MM.1S (cell line): ENCODE measurements around the gene UGT2A1.

Experiments used
- DNase-seq: peaks from one replicate; pipeline ENCODE4 v3.0.0-alpha.2; 2015
- H2AFZ ChIP-seq: fragments of 300-600 bp; sonication (generic); 2 replicates; pipeline ENCODE4 v1.6.0; 2016; ENCODE audit warnings: antibody characterized with exemption, low read length
- H3F3A ChIP-seq: fragments of 300-600 bp; sonication (generic); 2 replicates; pipeline ENCODE4 v1.6.1; 2016; ENCODE audit warnings: mild to moderate bottlenecking, antibody characterized with exemption, low read length, moderate library complexity, mixed read lengths; ENCODE audit not compliant: insufficient read depth
- H3K27ac ChIP-seq: fragments of 300-600 bp; sonication (generic); 2 replicates; pipeline ENCODE4 v1.5.1; 2016; ENCODE audit warnings: mild to moderate bottlenecking, low read length
- H3K27me3 ChIP-seq: fragments of 300-600 bp; sonication (generic); replicated peaks from 2 replicates; pipeline ENCODE4 v1.6.0; 2016; ENCODE audit warnings: low read length; ENCODE audit not compliant: insufficient read depth
- H3K36me3 ChIP-seq: fragments of 300-600 bp; sonication (generic); replicated peaks from 2 replicates; pipeline ENCODE4 v1.6.1; 2016; ENCODE audit warnings: mild to moderate bottlenecking, low read length, mixed read lengths; ENCODE audit not compliant: insufficient read depth
- H3K4me1 ChIP-seq: fragments of 300-600 bp; sonication (generic); 2 replicates; pipeline ENCODE4 v1.6.1; 2016; ENCODE audit warnings: low read length, mixed read lengths
- H3K4me2 ChIP-seq: fragments of 300-600 bp; sonication (generic); 2 replicates; pipeline ENCODE4 v1.6.0; 2016; ENCODE audit warnings: low read depth, low read length
- H3K4me3 ChIP-seq: fragments of 300-600 bp; sonication (generic); 2 replicates; pipeline ENCODE4 v1.5.1; 2016; ENCODE audit warnings: low read length, mixed read lengths
- H3K79me2 ChIP-seq: fragments of 300-600 bp; sonication (generic); 2 replicates; pipeline ENCODE4 v1.6.1; 2016; ENCODE audit warnings: mixed run types, low read length, mixed read lengths
- H3K9ac ChIP-seq: fragments of 300-600 bp; sonication (generic); 2 replicates; pipeline ENCODE4 v1.6.1; 2016; ENCODE audit warnings: low read length, mixed read lengths
- H3K9me2 ChIP-seq: fragments of 300-600 bp; sonication (generic); replicated peaks from 2 replicates; pipeline ENCODE4 v1.6.1; 2016; ENCODE audit warnings: mild to moderate bottlenecking, low read length, mixed read lengths; ENCODE audit not compliant: insufficient read depth
- H3K9me3 ChIP-seq: fragments of 300-600 bp; sonication (generic); replicated peaks from 2 replicates; pipeline ENCODE4 v1.6.1; 2016; ENCODE audit warnings: mild to moderate bottlenecking, low read length, mixed read lengths; ENCODE audit not compliant: insufficient read depth
- H4K20me1 ChIP-seq: fragments of 300-600 bp; sonication (generic); 2 replicates; pipeline ENCODE4 v1.6.1; 2016; ENCODE audit warnings: mild to moderate bottlenecking, low read length, moderate library complexity, mixed read lengths; ENCODE audit not compliant: insufficient read depth
- CTCF ChIP-seq: fragments of 300-600 bp; sonication (generic); IDR thresholded peaks from 2 replicates; pipeline ENCODE4 v1.5.1; 2016; ENCODE audit warnings: antibody characterized with exemption, low read length, mixed read lengths
- EZH2 ChIP-seq: fragments of 300-600 bp; sonication (generic); optimal IDR thresholded peaks from 2 replicates; pipeline ENCODE3; 2017; ENCODE audit warnings: low read depth, mild to moderate bottlenecking, antibody characterized with exemption, low read length, mixed read lengths
- EZH2phosphoT487 ChIP-seq: fragments of 300-600 bp; sonication (generic); IDR thresholded peaks from 2 replicates; pipeline ENCODE4 v1.6.1; 2018; ENCODE audit warnings: antibody characterized with exemption, low read length

Gene UGT2A1

DNA sequence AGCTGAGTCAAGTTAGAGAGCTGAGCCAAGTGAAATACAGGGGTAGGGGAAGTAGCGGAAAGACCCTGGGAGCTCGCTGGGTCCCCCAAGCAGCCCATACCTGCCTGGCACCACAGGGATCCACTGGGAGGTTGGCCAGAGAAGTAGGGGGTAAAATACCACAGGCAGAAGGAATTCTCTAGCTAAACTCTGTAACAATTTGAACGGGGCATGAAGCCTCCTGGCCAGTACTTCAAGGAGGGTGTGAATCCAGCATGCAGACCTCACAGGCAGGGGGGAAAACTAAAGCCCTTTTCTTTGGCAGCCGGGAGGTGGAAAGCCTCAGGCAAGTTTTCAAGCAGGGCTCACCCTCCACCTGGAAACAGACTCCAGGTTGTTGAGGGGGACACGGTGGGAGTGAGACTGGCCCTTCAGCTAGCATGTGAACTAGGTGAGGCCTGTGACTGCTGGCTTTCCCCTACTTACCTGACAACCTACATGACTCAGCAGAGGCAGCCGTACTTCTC lies 3.7 kb upstream of the UGT2A1 start:
- no peak overlapping the region for H3K4me2 ChIP-seq

GRCh38 chr4:69650872-69651271 lies 2.2 kb downstream of the UGT2A1 start:
- H4K20me1 ChIP-seq: no peaks in the 10 kb centered on the region
- H3K27ac ChIP-seq: no peak overlapping the region
- no peaks in the 10 kb centered on the region for H3K27me3 ChIP-seq
- no peaks in the 10 kb centered on the region for H3K4me1 ChIP-seq
- no peak for DNase-seq
- H3K9me3 ChIP-seq: no peaks in the 10 kb centered on the region
- no peak overlapping the region for H2AFZ ChIP-seq
- H3K79me2 ChIP-seq: no peaks in the 10 kb centered on the region
- no peak overlapping the region for H3K4me3 ChIP-seq
- H3K9ac ChIP-seq: no peak overlapping the region
- H3K9me2 ChIP-seq: no peaks in the 10 kb centered on the region
- H3F3A ChIP-seq: no peaks in the 10 kb centered on the region
- no peaks in the 10 kb centered on the region; the same call in 1 of the 2 replicates for H3K36me3 ChIP-seq
- no peak overlapping the region for H3K4me2 ChIP-seq
- no peak for TF ChIP-seq EZH2phosphoT487
- no peak for TF ChIP-seq CTCF
- TF ChIP-seq EZH2: no peak

More for the DNA sequence above, 3.7 kb upstream of the UGT2A1 start:
- Histone ChIP-seq H3K4me1 (no peaks in the 10 kb centered on the region), H3K27ac (no peak overlapping the region), H3K4me3 (no peak overlapping the region), H2AFZ (no peak overlapping the region), H3F3A (no peaks in the 10 kb centered on the region), H3K9me2 (no peaks in the 10 kb centered on the region), H4K20me1 (no peaks in the 10 kb centered on the region), H3K27me3 (no peaks in the 10 kb centered on the region), H3K9ac (no peak overlapping the region), H3K79me2 (no peaks in the 10 kb centered on the region), H3K36me3 (no peaks in the 10 kb centered on the region; the same call in 1 of the 2 replicates), H3K9me3 (no peaks in the 10 kb centered on the region)
- DNase-seq: no peak
- no peak for TF ChIP-seq CTCF
- no peak for TF ChIP-seq EZH2phosphoT487
- no peak for TF ChIP-seq EZH2

GRCh38 chr4:69649629-69650028 lies 3.4 kb downstream of the UGT2A1 start:
- no peaks in the 10 kb centered on the region for H3F3A ChIP-seq
- H2AFZ ChIP-seq: no peak overlapping the region
- no peak overlapping the region for H3K4me2 ChIP-seq
- no peaks in the 10 kb centered on the region for H3K79me2 ChIP-seq
- H3K27ac ChIP-seq: no peak overlapping the region
- H3K4me3 ChIP-seq: no peak overlapping the region
- no peaks in the 10 kb centered on the region for H3K4me1 ChIP-seq
- no peaks in the 10 kb centered on the region for H3K27me3 ChIP-seq
- no peaks in the 10 kb centered on the region for H3K9me2 ChIP-seq
- H3K36me3 ChIP-seq: no peaks in the 10 kb centered on the region; the same call in 1 of the 2 replicates
- no peaks in the 10 kb centered on the region for H4K20me1 ChIP-seq
- no peak for TF ChIP-seq EZH2phosphoT487
- no peak for TF ChIP-seq CTCF
- TF ChIP-seq EZH2: no peak
- H3K9ac ChIP-seq: no peak overlapping the region
- DNase-seq: no peak
- H3K9me3 ChIP-seq: no peaks in the 10 kb centered on the region
